GM23248 (cell line): ENCODE measurements around the gene FKBP1A. TPM values are rescaled to one million over a fixed set of nuclear protein-coding genes. Genes with fewer than 3 reads are reported as not detected.

Experiments used
- DNase-seq: peaks from one replicate; pipeline ENCODE4 v3.0.0-alpha.2; 2015
- H2AFZ ChIP-seq: fragments of 200-600 bp; sonication (generic); 2 replicates; pipeline ENCODE4 v1.6.1; 2016; ENCODE audit warnings: antibody characterized with exemption
- H3F3A ChIP-seq: fragments of 200-600 bp; sonication (generic); 2 replicates; pipeline ENCODE4 v1.6.1; 2016; ENCODE audit warnings: mild to moderate bottlenecking, antibody characterized with exemption, mixed run types; ENCODE audit not compliant: insufficient read depth
- H3K27ac ChIP-seq: fragments of 200-600 bp; sonication (generic); 2 replicates; pipeline ENCODE4 v1.5.1; 2016; ENCODE audit warnings: mild to moderate bottlenecking
- H3K27me3 ChIP-seq: fragments of 200-600 bp; sonication (generic); replicated peaks from 2 replicates; pipeline ENCODE4 v1.6.1; 2016; ENCODE audit warnings: mild to moderate bottlenecking; ENCODE audit not compliant: insufficient read depth
- H3K36me3 ChIP-seq: fragments of 200-600 bp; sonication (generic); 2 replicates; pipeline ENCODE4 v1.6.1; 2016; ENCODE audit warnings: low read depth, mild to moderate bottlenecking
- H3K4me1 ChIP-seq: fragments of 200-600 bp; sonication (generic); 2 replicates; pipeline ENCODE4 v1.6.1; 2016; ENCODE audit warnings: mild to moderate bottlenecking; ENCODE audit not compliant: insufficient read depth
- H3K4me2 ChIP-seq: fragments of 200-600 bp; sonication (generic); one replicate; pipeline ENCODE4 v1.6.1; 2016; ENCODE audit warnings: mild to moderate bottlenecking; ENCODE audit not compliant: unreplicated experiment
- H3K4me3 ChIP-seq: fragments of 200-600 bp; sonication (generic); 2 replicates; pipeline ENCODE4 v1.5.1; 2016; ENCODE audit warnings: mild to moderate bottlenecking
- H3K79me2 ChIP-seq: fragments of 200-600 bp; sonication (generic); 2 replicates; pipeline ENCODE4 v1.6.1; 2016; ENCODE audit warnings: mild to moderate bottlenecking; ENCODE audit not compliant: insufficient read depth
- H3K9ac ChIP-seq: fragments of 200-600 bp; sonication (generic); 2 replicates; pipeline ENCODE4 v1.6.1; 2016; ENCODE audit warnings: mild to moderate bottlenecking
- H3K9me2 ChIP-seq: fragments of 200-600 bp; sonication (generic); 2 replicates; pipeline ENCODE4 v1.6.1; 2016; ENCODE audit warnings: mixed run types, mild to moderate bottlenecking, moderate library complexity; ENCODE audit not compliant: insufficient read depth
- H3K9me3 ChIP-seq: fragments of 200-600 bp; sonication (generic); one replicate; pipeline ENCODE4 v1.6.1; 2017; ENCODE audit warnings: low read depth
- H4K20me1 ChIP-seq: fragments of 200-600 bp; sonication (generic); 2 replicates; pipeline ENCODE4 v1.6.0; 2016; ENCODE audit not compliant: insufficient read depth
- EZH2 ChIP-seq: fragments of 200-600 bp; sonication (generic); IDR thresholded peaks from 2 replicates; pipeline ENCODE4 v1.6.1; 2018; ENCODE audit warnings: antibody characterized with exemption, mild to moderate bottlenecking; ENCODE audit not compliant: insufficient read depth, poor library complexity, severe bottlenecking
- EZH2phosphoT487 ChIP-seq: fragments of 200-600 bp; sonication (generic); IDR thresholded peaks from 2 replicates; pipeline ENCODE4 v1.6.1; 2018; ENCODE audit warnings: antibody characterized with exemption, moderate library complexity, mild to moderate bottlenecking, low read depth; ENCODE audit not compliant: insufficient read depth
- WGBS, 2 experiments: methylation state at CpG; one replicate each; pipeline ENCODE4 v1.1.6; 2015 to 2017; ENCODE audit warnings: low lambda C conversion rate in 2 of 2, low coverage in 1 of 2; ENCODE audit errors: missing lambda C conversion rate in 2 of 2; 5-methylcytosine and 5-hydroxymethylcytosine counted together
- in situ Hi-C: fragments of 300-500 bp; cut with MboI; formaldehyde crosslinking; loops from 2 replicates; pipeline ENCODE4 v1.15.0; 2020
- polyA plus RNA-seq: library from polyadenylated mRNA; unstranded; fragments of >200 nt; fragmentation: Nextera tagmentation; extraction: Ambion mirVana; gene quantifications from 2 replicates; pipeline ENCODE4 v1.2.1, GENCODE V29; 2016
- total RNA-seq: library from RNA; depleted of rRNA; stranded (reverse); fragments of >200 nt; shearing (Covaris generic); gene quantifications from 2 replicates; pipeline ENCODE4 v1.2.3, GENCODE V29; 2014

The FKBP1A gene
- total and polyA plus RNA-seq, 2 experiments from 2014 or later = 162 to 844 TPM

DNA sequence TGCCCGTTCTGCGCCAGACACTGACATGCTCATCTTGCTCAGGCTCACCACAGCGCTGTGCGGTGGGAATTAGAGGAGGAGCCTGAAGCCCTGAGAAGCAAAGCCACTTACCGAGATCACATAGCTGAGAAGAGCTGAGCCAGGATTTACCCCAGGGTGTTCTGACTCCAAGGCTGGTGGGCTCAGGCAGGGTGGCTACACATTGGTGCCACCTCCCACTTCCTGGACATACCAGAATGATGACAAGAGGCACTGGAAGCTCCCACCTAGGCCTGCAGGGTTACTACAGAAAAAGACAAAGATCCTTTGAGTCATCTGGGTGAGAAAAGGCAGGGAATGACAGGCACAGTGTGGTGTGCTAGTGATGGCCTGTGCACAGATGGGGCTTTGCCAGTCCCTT, 24.4 kb upstream of the FKBP1A start:
- in situ Hi-C loops = no loop called here
- Histone ChIP-seq H2AFZ (no peak overlapping the region), H3K36me3 (no peaks in the 10 kb centered on the region), H3K4me1 (peaks cover 44% of the 10 kb centered on the region), H3K27me3 (no peaks in the 10 kb centered on the region), H3K9me2 (no peaks in the 10 kb centered on the region), H3K4me2 (peak overlapping the region; percentile 10), H3K4me3 (no peak overlapping the region), H3K79me2 (no peaks in the 10 kb centered on the region), H3K9me3 (no peaks in the 10 kb centered on the region), H4K20me1 (no peaks in the 10 kb centered on the region), H3F3A (peaks cover 36% of the 10 kb centered on the region), H3K9ac (no peak overlapping the region; the same call in 1 of the 2 replicates), H3K27ac (peak overlapping the region; percentile 86)
- TF ChIP-seq EZH2 (no peak), EZH2phosphoT487 (no peak)
- DNase-seq = peak; percentile 79
- WGBS, 2 experiments = 60 to 76% methylated on average over 5 of the region's 5 CpGs

DNA sequence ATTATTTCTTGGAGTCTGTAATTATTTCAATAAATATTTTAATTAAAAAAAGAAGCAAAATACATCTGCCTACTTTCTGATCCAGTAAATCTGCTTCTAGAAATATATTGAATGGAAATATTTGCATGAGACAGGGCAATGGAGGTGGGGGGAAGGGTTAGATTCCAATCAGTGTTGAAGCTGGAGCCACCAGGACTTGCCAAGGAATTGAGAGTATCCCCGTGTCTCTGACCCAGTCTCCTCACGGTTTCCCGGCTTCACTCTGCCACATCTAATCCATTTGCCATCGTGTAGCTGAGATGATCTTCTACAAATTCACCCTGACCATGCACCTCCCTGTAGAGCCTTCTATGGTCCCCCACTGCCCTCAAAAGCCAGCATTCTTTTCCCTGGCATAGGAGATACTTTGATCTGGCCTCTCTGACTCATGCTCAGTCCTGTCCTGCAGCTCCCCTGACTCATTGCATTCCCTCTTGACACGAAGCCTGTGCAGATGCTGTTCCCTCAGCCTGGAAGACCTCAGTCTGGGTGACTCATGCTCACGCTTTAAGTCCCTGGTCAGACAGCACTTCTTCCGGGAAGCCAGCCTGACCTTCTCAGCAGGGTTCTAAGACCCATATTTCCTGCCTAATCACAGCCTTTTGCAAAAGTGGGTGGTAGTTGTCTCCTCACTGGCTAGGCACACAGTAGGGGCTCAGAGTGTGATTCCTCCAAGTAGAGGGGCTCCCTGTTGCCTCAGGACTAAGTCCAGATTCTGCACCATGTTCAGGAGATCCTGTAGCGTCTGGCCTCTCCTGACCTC, 23.0 kb upstream of the FKBP1A start:
- no peaks in the 10 kb centered on the region for H3K9me2 ChIP-seq
- peak overlapping the region; percentile 40; the same call in 1 of the 2 replicates for H3K9ac ChIP-seq
- peak overlapping the region; percentile 3 for H3K4me2 ChIP-seq
- H3K9me3 ChIP-seq = no peaks in the 10 kb centered on the region
- peak overlapping the region; percentile 86 for H3K27ac ChIP-seq
- no peaks in the 10 kb centered on the region for H3K79me2 ChIP-seq
- no peak for TF ChIP-seq EZH2
- no peak for TF ChIP-seq EZH2phosphoT487
- 35 to 38% methylated on average over 8 of the region's 8 CpGs for WGBS, 2 experiments
- in situ Hi-C loops = no loop called here
- H3K36me3 ChIP-seq = no peaks in the 10 kb centered on the region
- H4K20me1 ChIP-seq = no peaks in the 10 kb centered on the region
- no peak overlapping the region for H2AFZ ChIP-seq
- H3F3A ChIP-seq = peaks cover 36% of the 10 kb centered on the region
- H3K4me3 ChIP-seq = no peak overlapping the region
- peak; percentile 99 for DNase-seq
- H3K4me1 ChIP-seq = peaks cover 44% of the 10 kb centered on the region
- H3K27me3 ChIP-seq = no peaks in the 10 kb centered on the region

DNA sequence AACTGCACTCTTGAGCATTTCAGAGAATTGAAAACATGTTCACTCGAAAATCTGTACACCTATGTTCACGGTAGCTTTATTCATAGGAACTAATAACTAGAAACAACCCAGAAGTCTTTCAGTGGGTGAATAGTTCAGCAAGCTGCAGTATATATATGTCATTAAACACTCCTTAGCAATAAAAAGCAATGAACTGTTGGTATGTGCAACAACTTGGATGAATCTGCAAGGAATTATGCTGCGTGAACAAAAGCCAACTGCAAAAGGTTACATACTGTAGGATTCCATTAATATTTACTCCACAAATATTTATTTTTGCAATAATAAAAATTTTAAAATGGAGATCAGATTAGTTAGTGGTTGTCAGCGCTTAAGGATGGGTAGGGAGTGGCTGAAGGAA, 22.1 kb upstream of the FKBP1A start:
- Histone ChIP-seq H3K4me2 (no peak overlapping the region), H3K36me3 (no peaks in the 10 kb centered on the region), H3K27ac (peak overlapping the region; percentile 86; the same call in 1 of the 2 replicates), H2AFZ (no peak overlapping the region), H3F3A (peaks cover 36% of the 10 kb centered on the region), H3K27me3 (no peaks in the 10 kb centered on the region), H4K20me1 (no peaks in the 10 kb centered on the region), H3K9me3 (no peaks in the 10 kb centered on the region), H3K9ac (no peak overlapping the region), H3K79me2 (no peaks in the 10 kb centered on the region), H3K4me1 (peaks cover 44% of the 10 kb centered on the region), H3K9me2 (no peaks in the 10 kb centered on the region), H3K4me3 (no peak overlapping the region)
- in situ Hi-C loops = no loop called here
- TF ChIP-seq EZH2 (no peak), EZH2phosphoT487 (no peak)
- DNase-seq = peak; percentile 44
- 61 to 67% methylated on average over 4 of the region's 4 CpGs for WGBS, 2 experiments

DNA sequence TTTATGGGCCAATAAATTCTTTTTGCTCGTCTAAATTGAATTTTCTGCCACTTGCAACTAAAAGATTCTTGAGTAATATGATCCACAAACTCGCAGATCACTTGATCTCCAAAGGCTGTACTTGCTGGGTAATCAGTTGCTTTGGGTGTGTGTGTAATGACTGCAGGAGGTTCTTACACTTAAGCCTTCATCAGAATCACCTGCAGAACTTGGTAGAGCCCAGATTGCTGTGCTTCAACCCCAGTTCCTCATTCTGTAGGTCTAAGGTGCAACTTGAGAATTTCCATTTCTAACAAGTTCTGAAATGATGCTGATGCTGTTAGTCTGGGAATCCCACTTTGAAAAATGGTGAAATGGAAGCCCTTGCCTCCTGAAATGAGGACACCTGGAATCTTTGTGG, 12.9 kb upstream of the FKBP1A start:
- Histone ChIP-seq H3K9ac (no peak overlapping the region), H3K27ac (no peak overlapping the region), H3K4me2 (no peak overlapping the region), H3K4me1 (peaks cover 5% of the 10 kb centered on the region; the same call in 1 of the 2 replicates), H4K20me1 (no peaks in the 10 kb centered on the region), H3K36me3 (no peaks in the 10 kb centered on the region), H2AFZ (no peak overlapping the region), H3K27me3 (no peaks in the 10 kb centered on the region), H3K4me3 (no peak overlapping the region), H3K79me2 (no peaks in the 10 kb centered on the region), H3K9me2 (no peaks in the 10 kb centered on the region), H3K9me3 (no peaks in the 10 kb centered on the region), H3F3A (peaks cover 16% of the 10 kb centered on the region)
- in situ Hi-C loops = no loop called here
- TF ChIP-seq EZH2phosphoT487 (no peak), EZH2 (no peak)
- 41 to 44% methylated on average over 2 of the region's 2 CpGs for WGBS, 2 experiments
- no peak for DNase-seq
